ENCODE data around the gene CD79B. TPM values are rescaled to one million over a fixed set of nuclear protein-coding genes. Genes with fewer than 3 reads are reported as not detected.
A peak's percentile ranks its signal among the peaks of the same experiment; 100 is the strongest.

Gene CD79B
- total RNA-seq, 1 donor from 2014 or later, result 0.25 TPM

GRCh38 chr17:63939884-63940283 is 7.8 kb upstream of the CD79B start:
- no peak for TF ChIP-seq EZH2 (IDR thresholded peaks at IDR 0.05; ENCODE audit: insufficient read depth, low read length)
- no peak for TF ChIP-seq CTCF (IDR thresholded peaks at IDR 0.05; ENCODE audit: insufficient read depth, low read depth, low read length)
- Histone ChIP-seq H3K27ac (ENCODE audit: low read depth, low read length) (no peak overlapping the region), H3K9me3 (ENCODE audit: insufficient read depth, low read depth, low read length) (no peaks in the 10 kb centered on the region), H3K79me2 (ENCODE audit: insufficient read depth, low read length) (no peaks in the 10 kb centered on the region), H3K4me1 (ENCODE audit: insufficient read depth, low read length) (no peaks in the 10 kb centered on the region), H3K9ac (ENCODE audit: low read length) (no peak overlapping the region), H3K27me3 (ENCODE audit: insufficient read depth, low read length) (peaks cover 5% of the 10 kb centered on the region), H3K4me2 (ENCODE audit: low read length) (no peak overlapping the region), H3K4me3 (ENCODE audit: insufficient read depth, low read depth, low read length) (no peak overlapping the region), H4K20me1 (ENCODE audit: insufficient read depth, low read length) (no peaks in the 10 kb centered on the region), H2AFZ (ENCODE audit: low read depth, low read length) (no peak overlapping the region), H3K36me3 (ENCODE audit: insufficient read depth, low read length) (no peaks in the 10 kb centered on the region)
- DNase-seq (ENCODE audit: low read depth) (no peak), FAIRE-seq (no peak)
- peaks cover 3% of the 10 kb centered on the region for H3K9me3 Mint-ChIP-seq (ENCODE audit: unreplicated experiment)
- H3K36me3 Mint-ChIP-seq (ENCODE audit: low read depth, unreplicated experiment), result no peaks in the 10 kb centered on the region
- no peak overlapping the region for H3K4me3 Mint-ChIP-seq (ENCODE audit: unreplicated experiment)
- no peak overlapping the region for H3K27ac Mint-ChIP-seq (ENCODE audit: unreplicated experiment)
- no peaks in the 10 kb centered on the region for H3K4me1 Mint-ChIP-seq (ENCODE audit: low read depth, unreplicated experiment)
- H3K27me3 Mint-ChIP-seq (ENCODE audit: low read depth, unreplicated experiment), result peaks cover 23% of the 10 kb centered on the region

- H3K27me3 ChIP-seq (ENCODE audit: insufficient read depth, low read length), result peaks cover 5% of the 10 kb centered on the region
- H3K4me3 ChIP-seq (ENCODE audit: insufficient read depth, low read depth, low read length), result no peak overlapping the region
- no peaks in the 10 kb centered on the region for H4K20me1 ChIP-seq (ENCODE audit: insufficient read depth, low read length)
- Mint-ChIP-seq H3K4me1 (ENCODE audit: low read depth, unreplicated experiment) (no peaks in the 10 kb centered on the region), H3K27me3 (ENCODE audit: low read depth, unreplicated experiment) (peaks cover 23% of the 10 kb centered on the region), H3K27ac (ENCODE audit: unreplicated experiment) (peak overlapping the region; percentile 61), H3K9me3 (ENCODE audit: unreplicated experiment) (peaks cover 3% of the 10 kb centered on the region), H3K36me3 (ENCODE audit: low read depth, unreplicated experiment) (no peaks in the 10 kb centered on the region), H3K4me3 (ENCODE audit: unreplicated experiment) (no peak overlapping the region)
- H3K36me3 ChIP-seq (ENCODE audit: insufficient read depth, low read length), result no peaks in the 10 kb centered on the region
- no peak overlapping the region for H3K9ac ChIP-seq (ENCODE audit: low read length)
- no peak for TF ChIP-seq EZH2 (IDR thresholded peaks at IDR 0.05; ENCODE audit: insufficient read depth, low read length)
- no peak for TF ChIP-seq CTCF (IDR thresholded peaks at IDR 0.05; ENCODE audit: insufficient read depth, low read depth, low read length)
- no peak for FAIRE-seq
- H2AFZ ChIP-seq (ENCODE audit: low read depth, low read length), result no peak overlapping the region
- H3K27ac ChIP-seq (ENCODE audit: low read depth, low read length), result no peak overlapping the region
- no peaks in the 10 kb centered on the region for H3K9me3 ChIP-seq (ENCODE audit: insufficient read depth, low read depth, low read length)
- no peak for DNase-seq (ENCODE audit: low read depth)
- H3K4me1 ChIP-seq (ENCODE audit: insufficient read depth, low read length), result no peaks in the 10 kb centered on the region
- H3K79me2 ChIP-seq (ENCODE audit: insufficient read depth, low read length), result no peaks in the 10 kb centered on the region
- H3K4me2 ChIP-seq (ENCODE audit: low read length), result no peak overlapping the region
Measured at GRCh38 chr17:63939401-63939800, 7.3 kb upstream of the CD79B start.

GRCh38 chr17:63937920-63938319 is 5.8 kb upstream of the CD79B start:
- H3K4me2 ChIP-seq (ENCODE audit: low read length), result no peak overlapping the region
- H3K4me3 Mint-ChIP-seq (ENCODE audit: unreplicated experiment), result no peak overlapping the region
- H3K4me1 ChIP-seq (ENCODE audit: insufficient read depth, low read length), result no peaks in the 10 kb centered on the region
- DNase-seq (ENCODE audit: low read depth) (no peak), FAIRE-seq (no peak)
- TF ChIP-seq EZH2 (IDR thresholded peaks at IDR 0.05; ENCODE audit: insufficient read depth, low read length) (no peak), CTCF (IDR thresholded peaks at IDR 0.05; ENCODE audit: insufficient read depth, low read depth, low read length) (no peak)
- H3K27me3 Mint-ChIP-seq (ENCODE audit: low read depth, unreplicated experiment), result peaks cover 29% of the 10 kb centered on the region
- no peaks in the 10 kb centered on the region for H3K36me3 Mint-ChIP-seq (ENCODE audit: low read depth, unreplicated experiment)
- H3K9ac ChIP-seq (ENCODE audit: low read length), result no peak overlapping the region
- H3K27ac Mint-ChIP-seq (ENCODE audit: unreplicated experiment), result no peak overlapping the region
- H2AFZ ChIP-seq (ENCODE audit: low read depth, low read length), result no peak overlapping the region
- H3K27ac ChIP-seq (ENCODE audit: low read depth, low read length), result no peak overlapping the region
- peaks cover 5% of the 10 kb centered on the region for H3K27me3 ChIP-seq (ENCODE audit: insufficient read depth, low read length)
- H3K9me3 ChIP-seq (ENCODE audit: insufficient read depth, low read depth, low read length), result no peaks in the 10 kb centered on the region
- H3K9me3 Mint-ChIP-seq (ENCODE audit: unreplicated experiment), result peaks cover 2% of the 10 kb centered on the region
- no peaks in the 10 kb centered on the region for H3K4me1 Mint-ChIP-seq (ENCODE audit: low read depth, unreplicated experiment)
- no peaks in the 10 kb centered on the region for H4K20me1 ChIP-seq (ENCODE audit: insufficient read depth, low read length)
- no peak overlapping the region for H3K4me3 ChIP-seq (ENCODE audit: insufficient read depth, low read depth, low read length)
- no peaks in the 10 kb centered on the region for H3K79me2 ChIP-seq (ENCODE audit: insufficient read depth, low read length)
- H3K36me3 ChIP-seq (ENCODE audit: insufficient read depth, low read length), result no peaks in the 10 kb centered on the region

Data from astrocyte (in vitro differentiated cells and primary cell).